Gastroesophageal sphincter (tissue), 3 donors: Measurements from ENCODE around the gene SLC10A3.

Source experiments
- CTCF ChIP-seq, 4 experiments: fragments of 200-600 bp in 2 of 4; fragments of 450-650 bp in 2 of 4; sonication (generic) in 1 of 4; IDR thresholded peaks; one replicate each; pipeline ENCODE4 v1.5.1; 2017 to 2019; ENCODE audit warnings: antibody characterized with exemption in 4 of 4, mild to moderate bottlenecking in 2 of 4, moderate library complexity in 2 of 4
- POLR2A ChIP-seq, 2 donors: fragments of 450-650 bp; IDR thresholded peaks; one replicate each; pipeline ENCODE4 v1.6.1; 2017; ENCODE audit warnings: antibody characterized with exemption in 2 of 2, mild to moderate bottlenecking in 2 of 2, moderate library complexity in 1 of 2
- POLR2AphosphoS5 ChIP-seq: sonication (generic); formaldehyde crosslinking; IDR thresholded peaks from one replicate; pipeline ENCODE4 v1.6.1; 2017; ENCODE audit warnings: antibody characterized with exemption

GRCh38 chrX:154464806-154465365, 25.5 kb downstream of the SLC10A3 start:
- TF ChIP-seq POLR2A (IDR thresholded peaks at IDR 0.05) (no peak), CTCF (IDR thresholded peaks at IDR 0.05) (no peak), POLR2AphosphoS5 (no peak)
